Ectodermal cell (in vitro differentiated cells): Measurements from ENCODE around the gene SCUBE3.

Experiments
- H3K27ac ChIP-seq: 2 replicates; pipeline ENCODE4 v1.7.0; 2013; ENCODE audit warnings: mild to moderate bottlenecking, low read depth, low read length; ENCODE audit not compliant: insufficient read depth, poor library complexity, severe bottlenecking
- H3K27me3 ChIP-seq: 2 replicates; pipeline ENCODE4 v1.7.0; 2013; ENCODE audit warnings: mild to moderate bottlenecking, low read length; ENCODE audit not compliant: insufficient read depth, control insufficient read depth, poor library complexity, severe bottlenecking
- H3K36me3 ChIP-seq: one replicate; pipeline ENCODE4 v1.7.0; 2013; ENCODE audit warnings: low read length; ENCODE audit not compliant: control insufficient read depth, insufficient read depth
- H3K4me1 ChIP-seq: one replicate; pipeline ENCODE4 v1.7.0; 2013; ENCODE audit warnings: low read length; ENCODE audit not compliant: control insufficient read depth, insufficient read depth
- H3K4me3 ChIP-seq: 2 replicates; pipeline ENCODE4 v1.7.0; 2013; ENCODE audit warnings: low read depth, low read length, control low read depth; ENCODE audit not compliant: insufficient read depth
- H3K9me3 ChIP-seq: 2 replicates; pipeline ENCODE4 v1.7.0; 2013; ENCODE audit warnings: mild to moderate bottlenecking, low read length, moderate library complexity; ENCODE audit not compliant: control insufficient read depth
- WGBS, 2 experiments: methylation state at CpG; one replicate each; pipeline ENCODE4 v1.1.7; 2013; ENCODE audit warnings: missing lambda C conversion rate in 2 of 2; 5-methylcytosine and 5-hydroxymethylcytosine counted together

The SCUBE3 gene

DNA sequence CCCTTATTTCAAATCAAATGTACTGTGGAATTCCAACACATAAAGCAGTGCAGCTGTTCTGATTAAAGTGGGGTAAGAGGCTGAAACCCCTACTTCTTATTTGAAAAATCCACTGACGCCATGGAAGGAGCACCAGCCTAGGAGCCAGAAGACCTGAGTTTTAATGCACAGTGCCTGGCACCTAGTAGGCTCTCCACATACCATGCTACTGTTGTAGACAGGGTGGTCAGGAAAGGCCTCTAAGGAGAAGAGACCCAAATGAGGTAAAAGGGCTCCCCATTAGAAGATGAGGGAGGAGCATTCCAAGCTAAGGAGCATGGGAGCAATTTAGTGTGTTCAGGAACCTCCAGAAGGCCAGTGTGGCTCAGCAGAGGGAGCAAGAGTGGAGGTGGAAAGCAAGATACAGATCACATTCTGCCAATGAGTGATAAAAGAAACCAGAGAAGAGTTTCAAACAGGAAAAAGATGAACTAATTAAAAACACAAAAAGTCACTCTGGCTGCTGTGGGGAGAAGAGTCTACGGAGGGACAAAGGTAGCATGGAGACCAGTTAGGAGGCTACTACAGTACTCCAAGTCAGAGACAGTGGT is 34.0 kb downstream of the SCUBE3 start:
- 87 to 97% methylated on average over 2 of the region's 2 CpGs for WGBS, 2 experiments
- Histone ChIP-seq H3K27ac (no peak overlapping the region), H3K36me3 (peaks cover 21% of the 10 kb centered on the region), H3K4me1 (no peaks in the 10 kb centered on the region), H3K27me3 (no peaks in the 10 kb centered on the region), H3K9me3 (no peaks in the 10 kb centered on the region), H3K4me3 (no peak overlapping the region)

DNA sequence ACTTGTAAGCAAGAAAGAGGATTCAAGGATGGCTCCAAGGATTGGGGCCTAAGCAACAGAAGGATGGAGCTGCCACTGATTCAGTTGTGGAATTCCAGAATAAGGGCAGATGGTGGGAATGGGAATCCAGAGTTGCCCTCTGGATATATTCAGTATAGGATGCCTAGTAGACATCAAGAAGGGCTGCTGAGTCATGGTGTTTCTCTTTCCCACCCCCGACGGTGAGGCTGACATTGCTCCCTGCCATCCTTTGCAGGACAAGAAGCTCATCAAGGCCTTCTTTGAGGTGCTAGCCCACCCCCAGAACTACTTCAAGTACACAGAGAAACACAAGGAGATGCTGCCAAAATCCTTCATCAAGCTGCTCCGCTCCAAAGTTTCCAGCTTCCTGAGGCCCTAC is 34.5 kb downstream of the SCUBE3 start:
- H3K4me3 ChIP-seq, result no peak overlapping the region
- no peaks in the 10 kb centered on the region for H3K9me3 ChIP-seq
- H3K36me3 ChIP-seq, result peaks cover 16% of the 10 kb centered on the region
- H3K4me1 ChIP-seq, result no peaks in the 10 kb centered on the region
- WGBS, 2 experiments, result 63 to 66% methylated on average over 3 of the region's 3 CpGs
- no peak overlapping the region for H3K27ac ChIP-seq
- no peaks in the 10 kb centered on the region for H3K27me3 ChIP-seq

DNA sequence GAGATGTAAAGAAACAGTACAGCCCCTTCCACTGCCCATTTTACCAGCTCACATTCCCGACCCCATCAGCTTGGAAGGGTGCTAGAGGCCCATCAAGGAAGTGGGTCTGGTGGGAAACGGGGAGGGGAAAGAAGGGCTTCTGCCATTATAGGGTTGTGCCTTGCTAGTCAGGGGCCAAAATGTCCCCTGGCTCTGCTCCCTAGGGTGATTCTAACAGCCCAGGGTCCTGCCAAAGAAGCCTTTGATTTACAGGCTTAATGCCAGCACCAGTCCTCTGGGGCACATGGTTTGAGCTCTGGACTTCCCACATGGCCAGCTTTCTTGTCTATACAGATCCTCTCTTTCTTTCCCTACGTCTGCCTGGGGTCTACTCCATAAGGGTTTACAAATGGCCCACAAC is 35.2 kb downstream of the SCUBE3 start:
- whole genome bisulfite sequencing, 2 experiments, result 73 to 77% methylated on average over 3 of the region's 3 CpGs
- Histone ChIP-seq H3K27me3 (no peaks in the 10 kb centered on the region), H3K4me1 (no peaks in the 10 kb centered on the region), H3K36me3 (peaks cover 16% of the 10 kb centered on the region), H3K9me3 (no peaks in the 10 kb centered on the region), H3K27ac (no peak overlapping the region), H3K4me3 (no peak overlapping the region)

DNA sequence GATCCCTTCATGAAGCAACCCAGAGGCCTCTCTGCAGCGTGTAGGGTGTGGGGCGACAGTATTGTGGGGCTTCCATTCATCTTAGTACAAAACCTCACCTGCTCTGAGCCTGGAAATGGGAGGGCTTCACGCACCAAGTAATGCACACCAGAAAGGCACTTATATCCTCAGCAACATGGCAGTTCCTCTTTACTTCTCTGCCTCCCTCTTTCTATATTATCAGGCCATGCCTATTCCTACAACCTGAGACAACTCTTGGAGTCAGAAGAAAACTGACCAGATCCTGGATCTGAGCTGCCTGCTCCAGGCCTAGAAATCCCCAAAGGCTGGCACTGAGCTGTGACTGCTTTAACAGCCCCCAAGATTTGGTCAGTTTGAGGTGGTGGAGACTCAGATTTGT is 38.2 kb downstream of the SCUBE3 start:
- no peak overlapping the region for H3K4me3 ChIP-seq
- H3K27ac ChIP-seq, result no peak overlapping the region
- H3K4me1 ChIP-seq, result no peaks in the 10 kb centered on the region
- 94% methylated on average over 3 of the region's 3 CpGs for WGBS, 2 experiments
- H3K36me3 ChIP-seq, result no peaks in the 10 kb centered on the region
- no peaks in the 10 kb centered on the region for H3K9me3 ChIP-seq
- H3K27me3 ChIP-seq, result no peaks in the 10 kb centered on the region

DNA sequence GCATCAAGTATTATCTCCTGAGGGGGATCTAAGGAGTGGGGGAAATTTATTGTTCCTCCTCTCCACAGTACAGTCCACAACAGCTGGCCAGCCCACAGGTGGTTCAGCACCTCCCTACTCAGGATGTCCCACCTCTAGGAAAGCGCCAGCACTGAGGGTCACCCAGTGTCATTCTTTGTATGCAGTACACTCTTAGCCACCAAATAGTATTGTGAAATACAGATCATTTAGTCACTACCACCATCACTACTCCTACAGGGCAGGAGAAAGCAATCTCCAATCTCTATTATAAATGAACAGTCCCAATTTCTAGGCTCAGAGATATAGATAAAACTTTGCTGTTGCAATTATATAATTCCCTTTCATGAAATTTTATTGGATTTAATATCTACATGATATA is 39.5 kb downstream of the SCUBE3 start:
- 86 to 95% methylated on average over 1 of the region's 1 CpG for WGBS, 2 experiments
- H3K27me3 ChIP-seq, result no peaks in the 10 kb centered on the region
- no peak overlapping the region for H3K4me3 ChIP-seq
- H3K36me3 ChIP-seq, result no peaks in the 10 kb centered on the region
- H3K27ac ChIP-seq, result no peak overlapping the region
- peaks cover 3% of the 10 kb centered on the region for H3K4me1 ChIP-seq
- H3K9me3 ChIP-seq, result no peaks in the 10 kb centered on the region

DNA sequence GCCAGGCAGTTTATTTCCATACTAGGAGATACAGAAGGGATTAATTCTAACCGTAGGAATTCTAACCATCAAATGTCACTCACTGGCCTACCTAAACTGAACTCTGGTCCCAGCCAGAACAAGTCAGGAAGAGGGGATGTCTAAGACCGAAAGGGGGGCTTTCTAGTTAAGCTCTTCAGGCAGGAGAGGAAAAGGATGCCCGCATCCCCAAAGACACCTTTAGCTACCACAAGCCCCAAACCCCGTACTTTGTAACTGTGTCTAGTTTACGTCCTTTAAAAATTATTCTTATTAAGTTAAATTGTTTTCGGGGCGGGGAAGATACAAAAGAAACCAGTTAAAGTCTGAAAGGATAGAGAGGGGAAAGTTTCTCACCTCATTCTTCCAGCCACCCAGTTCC is 44.6 kb downstream of the SCUBE3 start:
- WGBS, 2 experiments, result 59 to 79% methylated on average over 4 to 7 of the region's 7 CpGs
- Histone ChIP-seq H3K9me3 (no peaks in the 10 kb centered on the region), H3K4me3 (peak overlapping the region; percentile 55), H3K4me1 (peaks cover 14% of the 10 kb centered on the region), H3K27me3 (no peaks in the 10 kb centered on the region), H3K36me3 (no peaks in the 10 kb centered on the region), H3K27ac (no peak overlapping the region)

DNA sequence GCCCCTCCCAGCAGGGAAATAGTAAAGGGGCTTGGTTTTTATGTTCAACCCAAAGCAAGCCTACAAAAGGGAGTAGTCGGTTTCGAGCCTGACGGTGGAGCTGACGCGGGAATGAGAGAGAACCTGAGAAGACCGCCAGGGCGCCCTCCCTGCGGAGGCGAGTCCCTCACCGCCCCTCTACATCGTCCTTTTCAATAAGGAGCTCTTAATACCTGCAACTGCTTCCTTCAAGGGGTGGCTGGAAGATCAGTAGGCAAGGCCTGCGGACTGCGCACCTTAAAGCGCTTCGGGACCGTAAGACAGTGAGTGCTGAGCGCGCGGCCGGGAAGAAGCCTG is 45.1 kb downstream of the SCUBE3 start:
- Histone ChIP-seq H3K36me3 (no peaks in the 10 kb centered on the region), H3K27ac (peak overlapping the region; percentile 72), H3K9me3 (no peaks in the 10 kb centered on the region), H3K4me3 (peak overlapping the region; percentile 55), H3K4me1 (peaks cover 14% of the 10 kb centered on the region), H3K27me3 (no peaks in the 10 kb centered on the region)
- 1% methylated on average over 20 of the region's 20 CpGs for WGBS, 2 experiments

DNA sequence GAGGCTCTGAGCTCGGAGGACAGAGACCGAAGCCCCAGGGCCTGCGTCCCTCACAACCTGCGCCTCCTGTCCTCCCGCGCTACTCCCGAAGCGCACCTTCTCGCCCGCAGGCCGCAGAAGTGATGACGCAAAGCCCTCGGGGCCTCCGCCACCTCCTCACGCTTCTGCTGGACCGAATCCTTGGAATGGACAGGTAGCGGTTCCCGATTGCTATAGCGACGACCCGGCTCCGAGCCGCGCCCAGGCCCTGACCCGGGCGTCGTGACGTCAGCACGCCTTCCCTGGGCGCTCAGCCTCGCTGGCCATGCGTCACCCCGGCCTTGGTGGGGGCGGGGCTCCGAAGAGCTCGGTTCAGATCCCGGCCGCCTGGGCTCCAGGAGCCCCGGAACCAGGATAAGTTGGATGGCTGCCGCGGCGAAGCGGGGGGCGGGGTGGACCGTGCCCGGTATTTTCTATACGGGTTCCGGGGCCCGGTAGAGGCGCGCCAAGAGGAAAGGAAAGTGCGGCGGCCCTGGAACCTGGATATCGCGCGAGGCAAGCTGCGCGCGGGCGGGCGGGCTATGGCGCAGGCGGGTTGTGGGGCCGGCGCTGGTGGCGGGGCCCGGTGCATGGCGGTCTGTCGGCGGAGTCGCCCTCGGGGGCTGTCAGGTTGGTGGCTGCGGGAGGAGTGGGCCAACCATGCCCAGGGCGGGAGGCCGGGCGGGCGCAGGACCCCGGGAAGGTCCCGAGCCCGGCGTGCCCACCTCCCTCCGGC is 45.6 kb downstream of the SCUBE3 start, which contains the start of gene ZNF76:
Gene ZNF76 (plus strand): TSS at position 542 of the 754 bp plus-strand sequence. CDS start 21,417 bp downstream, outside the sequence.
- 0% methylated on average over 82 of the region's 82 CpGs for WGBS, 2 experiments
- Histone ChIP-seq H3K36me3 (no peaks in the 10 kb centered on the region), H3K9me3 (no peaks in the 10 kb centered on the region), H3K27ac (peak within 1 kb of the TSS; percentile 95), H3K4me3 (peak within 1 kb of the TSS; percentile 55), H3K4me1 (peaks cover 14% of the 10 kb centered on the region), H3K27me3 (no peaks in the 10 kb centered on the region)

DNA sequence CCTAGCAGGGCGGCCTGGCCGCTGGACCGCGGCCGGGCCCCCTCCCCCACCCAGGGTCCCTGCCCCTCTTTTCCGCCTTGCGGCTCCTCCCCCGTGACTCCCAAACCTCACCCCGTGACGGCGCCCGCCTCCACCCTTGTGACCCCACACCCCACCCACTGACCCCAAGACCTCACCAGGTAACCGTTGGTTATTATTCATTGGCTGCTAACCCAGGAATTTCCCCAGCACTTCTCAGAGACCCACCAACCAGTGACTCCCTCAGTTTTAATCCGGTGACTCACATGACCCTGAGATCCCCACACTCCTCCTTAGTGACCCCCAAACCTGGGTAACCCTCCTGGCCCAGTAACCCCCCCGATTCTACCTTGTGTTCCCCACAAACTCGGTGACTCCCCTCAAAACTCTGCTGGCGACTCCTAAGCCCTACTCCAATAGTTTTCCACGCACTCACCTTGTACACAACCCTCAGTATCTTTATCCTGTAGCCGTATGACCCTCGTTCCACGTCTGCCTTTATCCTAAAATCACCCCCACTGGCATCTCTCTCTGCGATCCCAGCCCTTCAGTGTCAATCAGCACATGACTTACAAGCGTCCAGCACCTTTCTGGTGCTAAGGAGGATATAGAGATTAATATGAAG is 46.3 kb downstream of the SCUBE3 start:
- Histone ChIP-seq H3K36me3 (no peaks in the 10 kb centered on the region), H3K27me3 (no peaks in the 10 kb centered on the region), H3K4me1 (peaks cover 14% of the 10 kb centered on the region), H3K4me3 (peak overlapping the region; percentile 55), H3K27ac (peak overlapping the region; percentile 95), H3K9me3 (no peaks in the 10 kb centered on the region)
- WGBS, 2 experiments, result 3 to 6% methylated on average over 22 of the region's 23 CpGs
